K562 (cell line): Measurements from ENCODE around the gene B3GALT4. TPM values are rescaled to one million over a fixed set of nuclear protein-coding genes. Genes with fewer than 3 reads are reported as not detected.

Experiments used
- ATAC-seq: fragments of 200-7000 bp; cut with Tn5 transposase; 3 replicates; pipeline ENCODE4 v1.9.1; 2020; ENCODE audit warnings: moderate library complexity
- BruUV-seq: library from RNA; stranded (reverse); fragments of 400-500 nt; replicated peaks from 2 replicates; lab custom pipeline; 2021; lab: Mats Ljungman, UMichigan
- CTCF ChIA-PET: fragments of 300-600 bp; formaldehyde crosslinking; extraction: SDS; loops from one replicate; lab custom pipeline; 2021; ENCODE audit warnings: low intra/inter-chr PET ratio; lab: Yijun Ruan, JAX
- POLR2A ChIA-PET: fragments of 300-600, 350-650 bp; sonication (Branson Sonifier 250); formaldehyde crosslinking; extraction: SDS; loops from one replicate; lab custom pipeline; 2021; ENCODE audit warnings: antibody characterized with exemption, inconsistent platforms; lab: Yijun Ruan, JAX
- DNase-seq, 4 experiments: peaks; one replicate each; pipeline versions ENCODE4 v3.0.0 to v3.0.0-alpha.2; 2011 to 2018; ENCODE audit warnings: low spot score in 3 of 4, mixed read lengths in 3 of 4; ENCODE audit errors: extremely low read depth in 1 of 4
- FAIRE-seq: peaks from 2 replicates; lab custom pipeline; 2011; peaks lifted over from hg19 to GRCh38; lab: Jason Lieb, UNC
- H2AFZ ChIP-seq: 2 replicates; pipeline ENCODE4 v1.6.0; 2011; ENCODE audit warnings: low read depth, low read length, control low read depth, inconsistent platforms
- H3K27ac ChIP-seq: fragments of 200-600 bp; 3 replicates; pipeline ENCODE4 v1.8.0; 2011; ENCODE audit warnings: low read depth, mild to moderate bottlenecking, control low read depth, inconsistent platforms, low read length, moderate library complexity, mixed read lengths; ENCODE audit errors: extremely low read depth
- H3K27me3 ChIP-seq, 2 experiments: fragments of 300-600 bp in 1 of 2; 2 replicates in 1 of 2; 3 replicates in 1 of 2; pipeline versions ENCODE4 v1.6.0 to v1.8.0; 2011; ENCODE audit warnings: inconsistent platforms in 2 of 2, low read length in 2 of 2, mild to moderate bottlenecking in 1 of 2, mixed read lengths in 1 of 2, moderate library complexity in 1 of 2; ENCODE audit not compliant: control insufficient read depth in 2 of 2, insufficient read depth in 2 of 2
- H3K36me3 ChIP-seq: fragments of 300-600 bp; 3 replicates; pipeline ENCODE4 v1.8.0; 2011; ENCODE audit warnings: mild to moderate bottlenecking, low read length, inconsistent platforms; ENCODE audit not compliant: control insufficient read depth, insufficient read depth
- H3K4me1 ChIP-seq, 2 experiments: fragments of 200-600 bp in 1 of 2; replicated peaks in 1 of 2; 2 replicates in 1 of 2; 3 replicates in 1 of 2; pipeline versions ENCODE4 v1.5.1 to v1.8.0; 2011; ENCODE audit warnings: inconsistent platforms in 2 of 2, low read length in 2 of 2, mild to moderate bottlenecking in 1 of 2, mixed read lengths in 1 of 2, moderate library complexity in 1 of 2; ENCODE audit not compliant: control insufficient read depth in 2 of 2, insufficient read depth in 2 of 2
- H3K4me2 ChIP-seq: 2 replicates; pipeline ENCODE4 v1.6.1; 2011; ENCODE audit warnings: low read length, control low read depth, inconsistent platforms, mixed read lengths; ENCODE audit not compliant: insufficient read depth
- H3K4me3 ChIP-seq: fragments of 200-600 bp; sonication (generic), shearing (Covaris generic); 2 replicates; pipeline ENCODE4 v1.5.1; 2016; ENCODE audit warnings: control low read depth, inconsistent platforms
- H3K79me2 ChIP-seq: fragments of 200-600 bp; 3 replicates; pipeline ENCODE4 v1.8.0; 2011; ENCODE audit warnings: low read length, inconsistent platforms; ENCODE audit not compliant: control insufficient read depth, insufficient read depth
- H3K9ac ChIP-seq, 2 experiments: 2 replicates each; pipeline versions ENCODE4 v1.6.0 to v1.6.1; 2011; ENCODE audit warnings: low read depth in 2 of 2, low read length in 2 of 2, control low read depth in 1 of 2, inconsistent platforms in 1 of 2, mild to moderate bottlenecking in 1 of 2, mixed read lengths in 1 of 2; ENCODE audit not compliant: insufficient read depth in 1 of 2
- H3K9me1 ChIP-seq: one replicate; pipeline ENCODE4 v1.6.0; 2011; ENCODE audit warnings: inconsistent platforms, mild to moderate bottlenecking, low read length, moderate library complexity; ENCODE audit not compliant: control insufficient read depth, insufficient read depth
- H3K9me3 ChIP-seq: replicated peaks from 2 replicates; pipeline ENCODE4 v1.5.1; 2011; ENCODE audit warnings: low read depth, low read length, inconsistent platforms; ENCODE audit not compliant: control insufficient read depth, insufficient read depth
- H4K20me1 ChIP-seq: replicated peaks from 2 replicates; pipeline ENCODE4 v1.6.1; 2011; ENCODE audit warnings: low read length, inconsistent platforms, mixed read lengths; ENCODE audit not compliant: control insufficient read depth, insufficient read depth
- CBX8 ChIP-seq: fragments of 200-600 bp; sonication (generic); IDR thresholded peaks from 2 replicates; pipeline ENCODE4 v1.6.1; 2012; ENCODE audit warnings: borderline replicate concordance, mixed run types, low read depth, mild to moderate bottlenecking, moderate library complexity, mixed read lengths, low read length, control low read depth, inconsistent platforms; ENCODE audit not compliant: poor library complexity, severe bottlenecking; ENCODE audit errors: extremely low read depth
- CREB1 ChIP-seq, 2 experiments: sonication (generic) in 1 of 2; formaldehyde crosslinking in 1 of 2; IDR thresholded peaks; 2 replicates each; pipeline versions ENCODE4 v1.6.1 to v1.8.0; 2012 to 2022; ENCODE audit warnings: inconsistent platforms in 1 of 2, mild to moderate bottlenecking in 1 of 2, missing genetic modification reagents in 1 of 2, moderate library complexity in 1 of 2
- HMG20B ChIP-seq: fragments of 250-450 bp; sonication (Bioruptor Pico); IDR thresholded peaks from 2 replicates; pipeline ENCODE4 v1.5.0; 2021; ENCODE audit warnings: mild to moderate bottlenecking
- HNRNPL ChIP-seq: fragments of 200-400 bp; formaldehyde crosslinking; IDR thresholded peaks from 2 replicates; pipeline ENCODE4 v1.6.1; 2017; ENCODE audit warnings: low read depth, mild to moderate bottlenecking, low read length
- ILK ChIP-seq: fragments of 450-650 bp; IDR thresholded peaks from 2 replicates; pipeline ENCODE4 v1.6.1; 2016; ENCODE audit warnings: missing genetic modification characterization, low read depth, mild to moderate bottlenecking, missing compliant biosample characterization, moderate library complexity, borderline replicate concordance
- MAFG ChIP-seq: fragments of 450-650 bp; conservative IDR thresholded peaks from 2 replicates; pipeline ENCODE4 v1.6.1; 2016; ENCODE audit warnings: missing genetic modification characterization, missing compliant biosample characterization
- NFYB ChIP-seq: IDR thresholded peaks from 2 replicates; pipeline ENCODE4 v1.6.1; 2011; ENCODE audit warnings: mild to moderate bottlenecking, moderate library complexity; ENCODE audit not compliant: insufficient read length; ENCODE audit errors: extremely low read depth
- POLR2AphosphoS2 ChIP-seq: IDR thresholded peaks from 2 replicates; pipeline ENCODE4 v1.6.1; 2012; ENCODE audit warnings: low read length, improper control_type of control experiment
- POLR2G ChIP-seq: fragments of 200-400 bp; formaldehyde crosslinking; IDR thresholded peaks from 2 replicates; pipeline ENCODE4 v1.6.1; 2017; ENCODE audit warnings: low read depth, mild to moderate bottlenecking, antibody characterized with exemption, low read length, moderate library complexity
- SRSF3 ChIP-seq: fragments of 200-400 bp; formaldehyde crosslinking; IDR thresholded peaks from 2 replicates; pipeline ENCODE4 v1.6.1; 2016; ENCODE audit warnings: mild to moderate bottlenecking, low read length, moderate library complexity; ENCODE audit not compliant: insufficient read depth
- TRIM28 ChIP-seq: fragments of 450-650 bp; IDR thresholded peaks from 2 replicates; pipeline ENCODE4 v1.6.1; 2017
- ZFX ChIP-seq: sonication (generic); formaldehyde crosslinking; IDR thresholded peaks from 2 replicates; pipeline ENCODE4 v1.8.0; 2022; ENCODE audit warnings: mild to moderate bottlenecking, missing genetic modification reagents, moderate library complexity
- ZNF124 ChIP-seq: sonication (generic); formaldehyde crosslinking; IDR thresholded peaks from 2 replicates; pipeline ENCODE4 v1.8.1; 2022; ENCODE audit warnings: missing genetic modification reagents
- ZNF143 ChIP-seq: sonication (generic); formaldehyde crosslinking; IDR thresholded peaks from 2 replicates; pipeline ENCODE4 v1.9.0; 2022; ENCODE audit warnings: mild to moderate bottlenecking, missing genetic modification reagents
- WGBS: fragments of 100-300 bp; shearing (Covaris generic); methylation state at CpG from one replicate; pipeline ENCODE4 v1.1.6; 2016; ENCODE audit warnings: low coverage, mixed read lengths; ENCODE audit not compliant: insufficient coverage; ENCODE audit errors: missing lambda C conversion rate; 5-methylcytosine and 5-hydroxymethylcytosine counted together
- in situ Hi-C: fragments of 300-500 bp; cut with MboI; formaldehyde crosslinking; loops from 4 replicates; pipeline ENCODE4 v1.15.0; 2018; ENCODE audit warnings: inconsistent platforms, mixed read lengths
- intact Hi-C: fragments of 100-400 bp; cut with micrococcal nuclease; formaldehyde crosslinking; loops from 2 replicates; pipeline ENCODE4 v1.14.2; 2022
- polyA plus RNA-seq, 8 experiments: library from polyadenylated mRNA; depleted of rRNA in 4 of 8; stranded (reverse) in 5 of 8; unstranded in 3 of 8; fragments of >200 nt; fragmentation: Nextera tagmentation in 2 of 8; fragmentation: Illumina TruSeq in 1 of 8; extraction: Ambion mirVana in 2 of 8; extraction: Trizol in 1 of 8; gene quantifications; 2 replicates each; pipeline versions ENCODE4 v1.2.1 to v1.2.3, GENCODE V29; 2011 to 2014; ENCODE audit warnings: inconsistent platforms in 1 of 8, missing spikeins in 1 of 8
- total RNA-seq, 7 experiments: library from RNA; depleted of rRNA in 6 of 7; stranded (reverse); fragments of >200 nt in 6 of 7; fragmentation: Illumina TruSeq in 2 of 7; extraction: Trizol in 2 of 7; gene quantifications; 2 replicates each; pipeline versions ENCODE4 v1.2.1 to v1.2.3, GENCODE V29; 2011 to 2021; ENCODE audit warnings: low replicate concordance in 1 of 7
- TF ChIP-seq, protein P1 (sequence below): fragments of 250-450 bp; sonication (Bioruptor Pico); IDR thresholded peaks from 2 replicates; pipeline ENCODE4 v1.4.0; 2020; ENCODE audit warnings: borderline replicate concordance
- TF ChIP-seq, protein P2 (sequence below): sonication (generic); formaldehyde crosslinking; IDR thresholded peaks from 2 replicates; pipeline ENCODE4 v1.9.0; 2022; ENCODE audit warnings: mild to moderate bottlenecking, missing genetic modification reagents
- TF ChIP-seq, protein P3 (sequence below): fragments of 250-450 bp; sonication (Bioruptor Pico); IDR thresholded peaks from 2 replicates; pipeline ENCODE4 v1.8.0; 2022; ENCODE audit warnings: inconsistent platforms

B3GALT4 gene
- total and polyA plus RNA-seq, 9 of the 15 experiments (the other 6 are each of a cell fraction or from before 2014, with no cell fraction given), result 0.11 to 1.3 (median 0.53) TPM; not detected in 1

DNA sequence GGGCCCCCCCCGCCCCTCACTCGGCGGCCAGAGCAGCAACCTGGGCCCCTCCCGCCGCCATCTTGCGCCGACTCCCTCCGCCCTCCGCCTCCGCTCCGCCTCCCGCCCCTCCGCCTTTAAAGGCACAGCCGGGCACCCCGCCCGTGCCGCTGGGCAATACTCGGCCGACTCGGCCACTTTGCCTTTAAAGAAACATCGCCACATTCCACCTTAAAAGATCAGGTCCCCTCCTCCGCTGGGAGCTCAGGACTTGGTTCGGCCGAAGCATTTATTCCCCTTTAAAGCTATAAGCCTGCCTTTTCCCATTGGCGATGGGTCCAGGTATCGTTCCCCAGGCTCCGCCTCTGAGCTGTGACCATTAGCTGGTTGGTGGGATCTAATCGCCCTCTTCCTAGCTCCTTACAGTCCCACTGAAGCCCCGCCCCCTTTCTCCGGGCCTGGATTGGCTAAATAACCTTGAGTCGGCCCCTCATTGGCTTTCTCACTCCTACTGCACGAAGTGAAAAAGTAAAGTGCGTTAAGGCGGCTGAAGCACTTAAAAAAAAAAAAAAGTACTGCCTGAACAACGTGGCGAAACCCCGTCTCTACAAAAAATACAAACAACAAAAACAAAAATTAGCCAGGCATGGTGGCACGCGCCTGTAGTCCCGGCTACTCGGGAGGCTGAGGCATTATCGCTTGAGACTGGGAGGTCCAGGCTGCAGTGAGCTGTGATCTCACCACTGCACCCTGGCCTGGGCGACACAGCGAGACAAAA, 40.9 kb downstream of the B3GALT4 start, which contains the start of gene ZBTB22:
ZBTB22 (minus strand) TSS at position 76 of the 757 bp plus-strand sequence. CDS start 828 bp downstream, outside the sequence.
- under 1% methylated on average over 35 of the region's 44 CpGs for WGBS
- Histone ChIP-seq H3K4me2 (peak within 1 kb of the TSS; percentile 97), H2AFZ (peak within 1 kb of the TSS; percentile 98), H3K27ac (peak within 1 kb of the TSS; percentile 79), H3K9me1 (peaks cover 3% of the 10 kb centered on the region), H3K79me2 (peaks cover 65% of the 10 kb centered on the region), H3K27me3 (no peaks in the 10 kb centered on the region), H3K9ac (peak within 1 kb of the TSS; percentile 68 to 75), H3K9me3 (no peaks in the 10 kb centered on the region), H4K20me1 (0 out of 2 replicates have a peak, but pooled peaks cover 3% of the 10 kb centered on the region), H3K36me3 (peaks cover 43% of the 10 kb centered on the region), H3K4me3 (peak within 1 kb of the TSS; percentile 63), H3K4me1 (peaks cover 56 to 76% of the 10 kb centered on the region in 2 experiments)
- in situ Hi-C loops, result no loop called here
- peak; percentile 98 for FAIRE-seq
- peak; percentile 82 for ATAC-seq
- ChIA-PET CTCF (no interaction called here), POLR2A (interaction anchor here (0.5 to 2.6 kb wide), 19 partner anchors 11 to 346 kb away, joined by 3 to 32 read pairs (median 4); partner anchors contain the start of genes B3GALT4, CUTA, HLA-DPB1 and RGL2)
- intact Hi-C loops, result loop anchor here (1.0 kb wide), 1 partner anchor 46 kb away; the partner anchor contains the start of gene RPS18
- peak; percentile 90 to 100 (median 94) for DNase-seq
- no TSS peak for BruUV-seq
- TF ChIP-seq POLR2G (peak; percentile 79), NFYB (peak; percentile 78), ILK (tag) (no peak), SRSF3 (no peak), ZFX (peak; percentile 32), MAFG (tag) (no peak), ZNF124 (CRISPR knock-in tag) (no peak), ZNF143 (CRISPR knock-in tag) (no peak), POLR2AphosphoS2 (peak; percentile 95), CREB1 (IDR thresholded peaks at IDR 0.05) (no peak), CREB1 (CRISPR knock-in tag; IDR thresholded peaks at IDR 0.05) (no peak), TRIM28 (peak; percentile 88), CBX8 (no peak), HMG20B (CRISPR knock-in tag) (no peak), HNRNPL (no peak)
- TF ChIP-seq, protein P1, sequence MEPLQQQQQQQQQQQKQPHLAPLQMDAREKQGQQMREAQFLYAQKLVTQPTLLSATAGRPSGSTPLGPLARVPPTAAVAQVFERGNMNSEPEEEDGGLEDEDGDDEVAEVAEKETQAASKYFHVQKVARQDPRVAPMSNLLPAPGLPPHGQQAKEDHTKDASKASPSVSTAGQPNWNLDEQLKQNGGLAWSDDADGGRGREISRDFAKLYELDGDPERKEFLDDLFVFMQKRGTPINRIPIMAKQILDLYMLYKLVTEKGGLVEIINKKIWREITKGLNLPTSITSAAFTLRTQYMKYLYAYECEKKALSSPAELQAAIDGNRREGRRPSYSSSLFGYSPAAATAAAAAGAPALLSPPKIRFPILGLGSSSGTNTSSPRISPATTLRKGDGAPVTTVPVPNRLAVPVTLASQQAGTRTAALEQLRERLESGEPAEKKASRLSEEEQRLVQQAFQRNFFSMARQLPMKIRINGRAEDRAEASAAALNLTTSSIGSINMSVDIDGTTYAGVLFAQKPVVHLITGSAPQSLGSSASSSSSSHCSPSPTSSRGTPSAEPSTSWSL (CRISPR knock-in tag), result no peak
- TF ChIP-seq, protein P2, sequence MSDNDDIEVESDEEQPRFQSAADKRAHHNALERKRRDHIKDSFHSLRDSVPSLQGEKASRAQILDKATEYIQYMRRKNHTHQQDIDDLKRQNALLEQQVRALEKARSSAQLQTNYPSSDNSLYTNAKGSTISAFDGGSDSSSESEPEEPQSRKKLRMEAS, result 0 out of 2 replicates have a peak, but pooled peaks have one; percentile 19
- TF ChIP-seq, protein P3, sequence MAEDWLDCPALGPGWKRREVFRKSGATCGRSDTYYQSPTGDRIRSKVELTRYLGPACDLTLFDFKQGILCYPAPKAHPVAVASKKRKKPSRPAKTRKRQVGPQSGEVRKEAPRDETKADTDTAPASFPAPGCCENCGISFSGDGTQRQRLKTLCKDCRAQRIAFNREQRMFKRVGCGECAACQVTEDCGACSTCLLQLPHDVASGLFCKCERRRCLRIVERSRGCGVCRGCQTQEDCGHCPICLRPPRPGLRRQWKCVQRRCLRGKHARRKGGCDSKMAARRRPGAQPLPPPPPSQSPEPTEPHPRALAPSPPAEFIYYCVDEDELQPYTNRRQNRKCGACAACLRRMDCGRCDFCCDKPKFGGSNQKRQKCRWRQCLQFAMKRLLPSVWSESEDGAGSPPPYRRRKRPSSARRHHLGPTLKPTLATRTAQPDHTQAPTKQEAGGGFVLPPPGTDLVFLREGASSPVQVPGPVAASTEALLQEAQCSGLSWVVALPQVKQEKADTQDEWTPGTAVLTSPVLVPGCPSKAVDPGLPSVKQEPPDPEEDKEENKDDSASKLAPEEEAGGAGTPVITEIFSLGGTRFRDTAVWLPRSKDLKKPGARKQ (CRISPR knock-in tag), result no peak
